Keratinocyte (primary cell): ENCODE measurements around the gene CLIP4. TPM values are rescaled to one million over a fixed set of nuclear protein-coding genes. Genes with fewer than 3 reads are reported as not detected.

Source experiments
- DNase-seq: peaks from one replicate; pipeline ENCODE4 v3.0.0-alpha.2; 2011; ENCODE audit warnings: low read depth, missing footprints, low spot score
- FAIRE-seq: peaks from 2 replicates; lab custom pipeline; 2011; peaks lifted over from hg19 to GRCh38; lab: Jason Lieb, UNC
- H2AFZ ChIP-seq: 2 replicates; pipeline ENCODE4 v1.6.0; 2012; ENCODE audit warnings: low read length, control low read depth, inconsistent platforms; ENCODE audit not compliant: control insufficient read depth
- H3K27ac ChIP-seq: 2 replicates; pipeline ENCODE4 v1.5.1; 2011; ENCODE audit warnings: low read length; ENCODE audit not compliant: control insufficient read depth, insufficient read depth
- H3K27me3 ChIP-seq: 3 replicates; pipeline ENCODE4 v1.6.0; 2011; ENCODE audit warnings: low read length; ENCODE audit not compliant: control insufficient read depth, insufficient read depth; ENCODE audit errors: extremely low read depth
- H3K36me3 ChIP-seq, 2 experiments: 2 replicates in 1 of 2; 3 replicates in 1 of 2; pipeline ENCODE4 v1.5.1; 2011; ENCODE audit warnings: low read length in 2 of 2, mild to moderate bottlenecking in 1 of 2; ENCODE audit not compliant: control insufficient read depth in 2 of 2, insufficient read depth in 2 of 2; ENCODE audit errors: extremely low read depth in 1 of 2
- H3K4me1 ChIP-seq: 3 replicates; pipeline ENCODE4 v1.5.1; 2011; ENCODE audit warnings: low read length; ENCODE audit not compliant: control insufficient read depth, insufficient read depth; ENCODE audit errors: extremely low read depth
- H3K4me2 ChIP-seq: 3 replicates; pipeline ENCODE4 v1.6.0; 2011; ENCODE audit warnings: low read depth, low read length; ENCODE audit not compliant: control insufficient read depth, insufficient read depth; ENCODE audit errors: extremely low read depth
- H3K4me3 ChIP-seq, 3 experiments: fragments of 200-600 bp in 1 of 3; sonication (generic) in 1 of 3; 2 replicates in 2 of 3; 3 replicates in 1 of 3; pipeline ENCODE4 v1.5.1; 2011 to 2016; ENCODE audit warnings: low read length in 3 of 3, mild to moderate bottlenecking in 3 of 3, control low read depth in 2 of 3, inconsistent platforms in 1 of 3, low read depth in 1 of 3, mixed read lengths in 1 of 3, mixed run types in 1 of 3, moderate library complexity in 1 of 3; ENCODE audit not compliant: control insufficient read depth in 2 of 3, insufficient read depth in 2 of 3; ENCODE audit errors: extremely low read depth in 1 of 3
- H3K79me2 ChIP-seq: 2 replicates; pipeline ENCODE4 v1.6.0; 2012; ENCODE audit warnings: low read length; ENCODE audit not compliant: control insufficient read depth, insufficient read depth
- H3K9ac ChIP-seq: 3 replicates; pipeline ENCODE4 v1.6.0; 2011; ENCODE audit warnings: low read length; ENCODE audit not compliant: control insufficient read depth, insufficient read depth; ENCODE audit errors: extremely low read depth
- H3K9me1 ChIP-seq: 3 replicates; pipeline ENCODE4 v1.6.0; 2011; ENCODE audit warnings: low read length; ENCODE audit not compliant: control insufficient read depth, insufficient read depth; ENCODE audit errors: extremely low read depth
- H3K9me3 ChIP-seq: 2 replicates; pipeline ENCODE4 v1.5.1; 2012; ENCODE audit warnings: low read depth, low read length; ENCODE audit not compliant: control insufficient read depth
- H4K20me1 ChIP-seq: 3 replicates; pipeline ENCODE4 v1.6.0; 2011; ENCODE audit warnings: low read length; ENCODE audit not compliant: control insufficient read depth, insufficient read depth; ENCODE audit errors: extremely low read depth
- CTCF ChIP-seq, 3 experiments: IDR thresholded peaks in 1 of 3; conservative IDR thresholded peaks in 1 of 3; optimal IDR thresholded peaks in 1 of 3; 2 replicates in 2 of 3; 3 replicates in 1 of 3; pipeline versions ENCODE3 to v1.5.1; 2011; ENCODE audit warnings: low read length in 3 of 3, mild to moderate bottlenecking in 3 of 3, moderate library complexity in 2 of 3, control low read depth in 1 of 3, inconsistent platforms in 1 of 3; ENCODE audit not compliant: insufficient read depth in 2 of 3; ENCODE audit errors: extremely low read depth in 1 of 3
- EZH2 ChIP-seq: IDR thresholded peaks from one replicate; pipeline ENCODE4 v1.6.1; 2012; ENCODE audit warnings: inconsistent platforms, mild to moderate bottlenecking, low read length, moderate library complexity
- dilution Hi-C: fragments of 300-500 bp; cut with MboI; formaldehyde crosslinking; loops from one replicate; pipeline ENCODE4 v1.7.0; 2020; ENCODE audit warnings: low sequenced_read_pairs; ENCODE audit not compliant: extremely low pct_ligation_motif_present
- polyA plus RNA-seq, 5 experiments: library from polyadenylated mRNA; depleted of rRNA in 3 of 5; stranded (reverse) in 3 of 5; stranded (forward) in 1 of 5; unstranded in 1 of 5; fragments of >200 nt; gene quantifications; 1 replicate in 1 of 5; 2 replicates in 3 of 5; 3 replicates in 1 of 5; pipeline versions ENCODE4 v1.2.1 to v1.2.3, GENCODE V29; 2011 to 2012; ENCODE audit warnings: missing spikeins in 2 of 5, low read depth in 1 of 5, low replicate concordance in 1 of 5

Gene CLIP4
- polyA plus RNA-seq, 1 donor (not counting 4 experiments of a cell fraction or from before 2014, with no cell fraction given): 46.6 TPM

- no peaks in the 10 kb centered on the region for H3K36me3 ChIP-seq
- no peaks in the 10 kb centered on the region for H3K9me1 ChIP-seq
- TF ChIP-seq EZH2 (no peak), CTCF (optimal IDR thresholded peaks at IDR 0.05 in 1 of 3, IDR thresholded peaks at IDR 0.05 in 1 of 3, conservative IDR thresholded peaks at IDR 0.05 in 1 of 3; ENCODE audit: extremely low read depth in 1 of 3, insufficient read depth in 2 of 3, low read length in 3 of 3) (no peak)
- dilution Hi-C loops: loop anchor here (25.0 kb wide), 1 partner anchor 117 kb away; no protein-coding TSS in a partner anchor
- FAIRE-seq (no peak), DNase-seq (no peak)
- no peaks in the 10 kb centered on the region for H3K9me3 ChIP-seq
- no peak overlapping the region for H3K4me3 ChIP-seq
- no peaks in the 10 kb centered on the region for H3K79me2 ChIP-seq
- no peaks in the 10 kb centered on the region for H4K20me1 ChIP-seq
- H3K27ac ChIP-seq: no peak overlapping the region
- peaks cover 32% of the 10 kb centered on the region for H3K4me1 ChIP-seq
- no peak overlapping the region for H3K4me2 ChIP-seq
- H3K9ac ChIP-seq: no peak overlapping the region
- H2AFZ ChIP-seq: no peak overlapping the region
- H3K27me3 ChIP-seq: peaks cover 3% of the 10 kb centered on the region
These were observed 44.7 kb upstream of the CLIP4 start for GRCh38 chr2:29070526-29070925.

- no peak overlapping the region for H2AFZ ChIP-seq
- no peaks in the 10 kb centered on the region for H4K20me1 ChIP-seq
- H3K4me3 ChIP-seq: no peak overlapping the region
- dilution Hi-C loops: loop anchor here (25.0 kb wide), 1 partner anchor 116 kb away; no protein-coding TSS in a partner anchor
- no peak for DNase-seq
- no peak for FAIRE-seq
- no peak overlapping the region for H3K9ac ChIP-seq
- peaks cover 24% of the 10 kb centered on the region for H3K4me1 ChIP-seq
- no peaks in the 10 kb centered on the region for H3K36me3 ChIP-seq
- no peak overlapping the region for H3K27ac ChIP-seq
- peaks cover 3% of the 10 kb centered on the region for H3K27me3 ChIP-seq
- no peak overlapping the region for H3K4me2 ChIP-seq
- no peaks in the 10 kb centered on the region for H3K9me1 ChIP-seq
- H3K79me2 ChIP-seq: no peaks in the 10 kb centered on the region
- no peaks in the 10 kb centered on the region for H3K9me3 ChIP-seq
- no peak for TF ChIP-seq EZH2
- TF ChIP-seq CTCF (optimal IDR thresholded peaks at IDR 0.05 in 1 of 3, IDR thresholded peaks at IDR 0.05 in 1 of 3, conservative IDR thresholded peaks at IDR 0.05 in 1 of 3; ENCODE audit: extremely low read depth in 1 of 3, insufficient read depth in 2 of 3, low read length in 3 of 3): no peak
These were observed 43.9 kb upstream of the CLIP4 start for GRCh38 chr2:29071032-29071975.
